Ascending aorta (tissue), 2 donors: ENCODE data around the gene MT2A. TPM values are rescaled to one million over a fixed set of nuclear protein-coding genes. Genes with fewer than 3 reads are reported as not detected.

Experiments used
- DNase-seq, 2 donors: peaks; one replicate each; pipeline ENCODE4 v3.0.0-alpha.2; 2019; ENCODE audit warnings: low spot score in 2 of 2
- H3K27ac ChIP-seq, 2 donors: fragments of 200-600 bp; sonication (generic); one replicate each; pipeline ENCODE4 v1.5.1; 2016 to 2017; ENCODE audit warnings: mild to moderate bottlenecking in 1 of 2
- H3K27me3 ChIP-seq: fragments of 200-600 bp; sonication (generic); one replicate; pipeline ENCODE4 v1.5.1; 2017
- H3K36me3 ChIP-seq, 2 donors: fragments of 200-600 bp; sonication (generic); one replicate each; pipeline ENCODE4 v1.5.1; 2016
- H3K4me1 ChIP-seq, 2 donors: fragments of 200-600 bp; sonication (generic); one replicate each; pipeline ENCODE4 v1.5.1; 2016 to 2017; ENCODE audit warnings: mild to moderate bottlenecking in 1 of 2
- H3K4me3 ChIP-seq, 2 donors: fragments of 200-600 bp; sonication (generic); one replicate each; pipeline ENCODE4 v1.5.1; 2016 to 2017; ENCODE audit warnings: mild to moderate bottlenecking in 1 of 2
- H3K9me3 ChIP-seq, 2 donors: fragments of 200-600 bp; sonication (generic); one replicate each; pipeline ENCODE4 v1.5.1; 2016
- CTCF ChIP-seq, 3 experiments: fragments of 200-600 bp in 2 of 3; fragments of 450-650 bp in 1 of 3; sonication (generic) in 2 of 3; IDR thresholded peaks; one replicate each; pipeline ENCODE4 v1.5.1; 2016 to 2019; ENCODE audit warnings: antibody characterized with exemption in 3 of 3, mild to moderate bottlenecking in 1 of 3, moderate library complexity in 1 of 3
- intact Hi-C: fragments of 100-400 bp; cut with DNase I; formaldehyde crosslinking; loops from one replicate; pipeline ENCODE4 v1.15.1; 2023
- total RNA-seq: library from RNA; depleted of rRNA; stranded (reverse); fragments of >200 nt; gene quantifications from one replicate; pipeline ENCODE4 v1.1.0, GENCODE V29; 2016

Gene MT2A
- total RNA-seq, 1 donor from 2014 or later: 602 TPM

GRCh38 chr16:56623637-56624036 is 15.3 kb downstream of the MT2A start:
- H3K36me3 ChIP-seq: no peaks in the 10 kb centered on the region
- H3K4me3 ChIP-seq: no peak overlapping the region
- no peak for DNase-seq
- intact Hi-C loops: no loop called here
- no peaks in the 10 kb centered on the region for H3K27me3 ChIP-seq
- TF ChIP-seq CTCF (IDR thresholded peaks at IDR 0.05): no peak
- H3K4me1 ChIP-seq: peaks cover 3 to 4% of the 10 kb centered on the region in 2 donors
- no peak overlapping the region for H3K27ac ChIP-seq
- H3K9me3 ChIP-seq: no peaks in the 10 kb centered on the region

GRCh38 chr16:56625140-56625942 is 17.0 kb downstream of the MT2A start, which contains the start of gene MT1E:
Gene MT1E, plus strand, starts transcription at chr16:56625781. Its CDS starts 71 bp downstream, at chr16:56625852.
- H3K4me3 ChIP-seq: peak within 1 kb of the TSS; percentile 71 to 82
- peaks cover 3 to 4% of the 10 kb centered on the region in 2 donors for H3K4me1 ChIP-seq
- intact Hi-C loops: loop anchor here (1.0 to 5.0 kb wide), 3 partner anchors 17 to 677 kb away; partner anchors contain the start of genes GNAO1 and MT2A
- peak in 1 of 2 donors; percentile 93 for DNase-seq
- H3K27me3 ChIP-seq: no peaks in the 10 kb centered on the region
- H3K9me3 ChIP-seq: no peaks in the 10 kb centered on the region
- H3K36me3 ChIP-seq: no peaks in the 10 kb centered on the region
- H3K27ac ChIP-seq: peak within 1 kb of the TSS; percentile 96
- no peak for TF ChIP-seq CTCF (IDR thresholded peaks at IDR 0.05)

GRCh38 chr16:56625943-56626654 is 17.7 kb downstream of the MT2A start:
- Histone ChIP-seq H3K9me3 (no peaks in the 10 kb centered on the region), H3K27ac (peak overlapping the region; percentile 96), H3K27me3 (no peaks in the 10 kb centered on the region), H3K36me3 (no peaks in the 10 kb centered on the region), H3K4me3 (peak overlapping the region; percentile 71 to 82), H3K4me1 (peaks cover 3 to 4% of the 10 kb centered on the region in 2 donors)
- intact Hi-C loops: loop anchor here (1.0 to 5.0 kb wide), 3 partner anchors 18 to 676 kb away; partner anchors contain the start of genes GNAO1 and MT2A
- TF ChIP-seq CTCF (IDR thresholded peaks at IDR 0.05): no peak
- peak; percentile 80 to 94 for DNase-seq

- peaks cover 4 to 6% of the 10 kb centered on the region in 2 donors for H3K4me1 ChIP-seq
- no peaks in the 10 kb centered on the region for H3K36me3 ChIP-seq
- peak overlapping the region; percentile 71 to 82 for H3K4me3 ChIP-seq
- intact Hi-C loops: loop anchor here (5.0 kb wide), 2 partner anchors 434 to 676 kb away; partner anchors contain the start of gene GNAO1
- H3K27me3 ChIP-seq: no peaks in the 10 kb centered on the region
- H3K9me3 ChIP-seq: no peaks in the 10 kb centered on the region
- H3K27ac ChIP-seq: peak overlapping the region; percentile 96
- no peak for TF ChIP-seq CTCF (IDR thresholded peaks at IDR 0.05)
- no peak for DNase-seq
Observed at GRCh38 chr16:56626685-56627084, 18.3 kb downstream of the MT2A start.

- no peaks in the 10 kb centered on the region for H3K27me3 ChIP-seq
- no peaks in the 10 kb centered on the region for H3K9me3 ChIP-seq
- no peaks in the 10 kb centered on the region for H3K36me3 ChIP-seq
- peak overlapping the region; percentile 85 to 96 for H3K27ac ChIP-seq
- peaks cover 6 to 16% of the 10 kb centered on the region in 2 donors for H3K4me1 ChIP-seq
- no peak for TF ChIP-seq CTCF (IDR thresholded peaks at IDR 0.05)
- intact Hi-C loops: loop anchor here (5.0 kb wide), 2 partner anchors 436 to 674 kb away; partner anchors contain the start of gene GNAO1
- no peak for DNase-seq
- H3K4me3 ChIP-seq: no peak overlapping the region
Observed at GRCh38 chr16:56628486-56629350, 20.3 kb downstream of the MT2A start.
